PC-9 (cell line): Measurements from ENCODE around the gene VDAC1.

Experiments
- CTCF ChIP-seq: fragments of 200-600 bp; sonication (generic); conservative IDR thresholded peaks from 2 replicates; pipeline ENCODE4 v1.6.1; 2017; ENCODE audit warnings: mixed run types, antibody characterized with exemption, mild to moderate bottlenecking, moderate library complexity
- EZH2 ChIP-seq: fragments of 200-600 bp; sonication (generic); IDR thresholded peaks from 2 replicates; pipeline ENCODE4 v1.8.0; 2017; ENCODE audit warnings: antibody characterized with exemption, low read depth

GRCh38 chr5:134019636-134020035 lies 14.9 kb upstream of the VDAC1 start:
- TF ChIP-seq EZH2 = no peak
- no peak for TF ChIP-seq CTCF
